OCI-LY3 (cell line): ENCODE measurements around the gene DAB2.

Source experiments
- EZH2phosphoT487 ChIP-seq: fragments of 200-600 bp; shearing (Covaris generic); IDR thresholded peaks from 2 replicates; pipeline ENCODE4 v1.6.1; 2018; ENCODE audit warnings: antibody characterized with exemption, mixed run types, low read depth
- TF ChIP-seq, protein P1 (sequence below): fragments of 200-600, 300-600 bp; sonication (generic); IDR thresholded peaks from 2 replicates; pipeline ENCODE4 v1.5.1; 2014; ENCODE audit warnings: antibody characterized with exemption, low read length, low read depth

DNA sequence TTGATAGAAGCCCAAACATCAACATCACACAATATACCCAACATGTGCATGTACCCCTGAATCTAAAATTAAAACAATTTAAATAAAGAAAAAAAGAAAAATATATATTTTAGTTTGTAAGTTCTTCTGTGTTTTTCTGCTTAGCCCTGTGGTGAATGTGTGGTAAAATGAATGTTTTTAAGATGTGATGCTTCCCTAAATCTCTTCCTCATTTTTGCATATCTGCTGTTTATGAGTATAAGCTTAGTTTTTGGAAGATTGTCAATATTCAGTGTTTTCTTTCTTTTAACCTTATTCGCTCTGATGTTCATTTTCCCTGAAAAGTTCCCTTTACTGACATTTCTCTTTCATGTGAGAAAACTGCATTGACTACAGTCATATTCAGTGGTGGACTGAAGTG lies 44.4 kb upstream of the DAB2 start:
- TF ChIP-seq EZH2phosphoT487, result no peak
- TF ChIP-seq, protein P1, sequence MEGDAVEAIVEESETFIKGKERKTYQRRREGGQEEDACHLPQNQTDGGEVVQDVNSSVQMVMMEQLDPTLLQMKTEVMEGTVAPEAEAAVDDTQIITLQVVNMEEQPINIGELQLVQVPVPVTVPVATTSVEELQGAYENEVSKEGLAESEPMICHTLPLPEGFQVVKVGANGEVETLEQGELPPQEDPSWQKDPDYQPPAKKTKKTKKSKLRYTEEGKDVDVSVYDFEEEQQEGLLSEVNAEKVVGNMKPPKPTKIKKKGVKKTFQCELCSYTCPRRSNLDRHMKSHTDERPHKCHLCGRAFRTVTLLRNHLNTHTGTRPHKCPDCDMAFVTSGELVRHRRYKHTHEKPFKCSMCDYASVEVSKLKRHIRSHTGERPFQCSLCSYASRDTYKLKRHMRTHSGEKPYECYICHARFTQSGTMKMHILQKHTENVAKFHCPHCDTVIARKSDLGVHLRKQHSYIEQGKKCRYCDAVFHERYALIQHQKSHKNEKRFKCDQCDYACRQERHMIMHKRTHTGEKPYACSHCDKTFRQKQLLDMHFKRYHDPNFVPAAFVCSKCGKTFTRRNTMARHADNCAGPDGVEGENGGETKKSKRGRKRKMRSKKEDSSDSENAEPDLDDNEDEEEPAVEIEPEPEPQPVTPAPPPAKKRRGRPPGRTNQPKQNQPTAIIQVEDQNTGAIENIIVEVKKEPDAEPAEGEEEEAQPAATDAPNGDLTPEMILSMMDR, result no peak
